ENCODE data around the gene LYPD6. TPM values are rescaled to one million over a fixed set of nuclear protein-coding genes. Genes with fewer than 3 reads are reported as not detected.

LYPD6 gene
- total RNA-seq, 4 donors from 2014 or later: 0.85 to 2.1 (median 1.6) TPM; not detected in 1

DNA sequence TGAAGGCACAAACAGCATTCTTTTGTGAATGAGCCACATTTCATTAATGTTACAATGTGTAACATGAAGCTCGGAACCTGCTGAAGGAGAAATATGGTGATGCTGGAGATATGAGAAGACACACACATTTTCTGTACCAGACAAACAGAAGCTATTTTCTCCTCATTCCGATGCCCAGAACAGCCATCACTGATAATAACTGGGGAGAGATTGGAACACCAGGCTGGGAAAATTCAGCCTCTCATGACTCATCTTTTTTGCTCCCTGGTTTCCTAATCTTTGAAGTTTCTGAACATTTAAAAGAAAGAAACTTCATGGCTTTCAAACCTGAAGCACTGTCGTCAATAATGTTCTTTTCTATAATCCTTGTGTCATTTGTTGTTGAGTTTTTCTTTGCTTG lies 110.9 kb downstream of the LYPD6 start:
- Histone ChIP-seq H3K36me3 (no peaks in the 10 kb centered on the region), H3K9me3 (no peaks in the 10 kb centered on the region), H3K4me1 (no peaks in the 10 kb centered on the region), H3K4me3 (no peak overlapping the region), H3K27ac (no peak overlapping the region), H3K27me3 (no peaks in the 10 kb centered on the region)
- no peak for TF ChIP-seq POLR2A (IDR thresholded peaks at IDR 0.05)
- no peak for TF ChIP-seq CTCF (IDR thresholded peaks at IDR 0.05)
- no peak for DNase-seq

- H3K27ac ChIP-seq: no peak overlapping the region
- no peak overlapping the region for H3K4me3 ChIP-seq
- DNase-seq: no peak
- TF ChIP-seq POLR2A (IDR thresholded peaks at IDR 0.05): no peak
- no peak for TF ChIP-seq CTCF (IDR thresholded peaks at IDR 0.05)
- no peaks in the 10 kb centered on the region for H3K27me3 ChIP-seq
- no peaks in the 10 kb centered on the region for H3K36me3 ChIP-seq
- H3K4me1 ChIP-seq: no peaks in the 10 kb centered on the region
- no peaks in the 10 kb centered on the region for H3K9me3 ChIP-seq
Observed at GRCh38 chr2:149442346-149442745, 112.0 kb downstream of the LYPD6 start.

GRCh38 chr2:149443150-149443549 lies 112.8 kb downstream of the LYPD6 start:
- Histone ChIP-seq H3K27me3 (no peaks in the 10 kb centered on the region), H3K27ac (no peak overlapping the region), H3K4me1 (no peaks in the 10 kb centered on the region), H3K36me3 (no peaks in the 10 kb centered on the region), H3K4me3 (no peak overlapping the region), H3K9me3 (no peaks in the 10 kb centered on the region)
- no peak for DNase-seq
- TF ChIP-seq CTCF (IDR thresholded peaks at IDR 0.05): no peak
- TF ChIP-seq POLR2A (IDR thresholded peaks at IDR 0.05): no peak

- H3K36me3 ChIP-seq: no peaks in the 10 kb centered on the region
- no peak overlapping the region for H3K4me3 ChIP-seq
- no peak overlapping the region for H3K27ac ChIP-seq
- TF ChIP-seq POLR2A (IDR thresholded peaks at IDR 0.05) (no peak), CTCF (IDR thresholded peaks at IDR 0.05) (no peak)
- DNase-seq: no peak
- no peaks in the 10 kb centered on the region for H3K9me3 ChIP-seq
- no peaks in the 10 kb centered on the region for H3K4me1 ChIP-seq
- H3K27me3 ChIP-seq: no peaks in the 10 kb centered on the region
Observed at GRCh38 chr2:149446748-149447147, 116.4 kb downstream of the LYPD6 start.

GRCh38 chr2:149448315-149448714 lies 117.9 kb downstream of the LYPD6 start:
- Histone ChIP-seq H3K4me1 (no peaks in the 10 kb centered on the region), H3K27ac (no peak overlapping the region), H3K4me3 (no peak overlapping the region), H3K36me3 (no peaks in the 10 kb centered on the region), H3K9me3 (no peaks in the 10 kb centered on the region), H3K27me3 (no peaks in the 10 kb centered on the region)
- no peak for DNase-seq
- TF ChIP-seq CTCF (IDR thresholded peaks at IDR 0.05) (peak in 1 of 6 experiments; percentile 2), POLR2A (IDR thresholded peaks at IDR 0.05) (no peak)

DNA sequence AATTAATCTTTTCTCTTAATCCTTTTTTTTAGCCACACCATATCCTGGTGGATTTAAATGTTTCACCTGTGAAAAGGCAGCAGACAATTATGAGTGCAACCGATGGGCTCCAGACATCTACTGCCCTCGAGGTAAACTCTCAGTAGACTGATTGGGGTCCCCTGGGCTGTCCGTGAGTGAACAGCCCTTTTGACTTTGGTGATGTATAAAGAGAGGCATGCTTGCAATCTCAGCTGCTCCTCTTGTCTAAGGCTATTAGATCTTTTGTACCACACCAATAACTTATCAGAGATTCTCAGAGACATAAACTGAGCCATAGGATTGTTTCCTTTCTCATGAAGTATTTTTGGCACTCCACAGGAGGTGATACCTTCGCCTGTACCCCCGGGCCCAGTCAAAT lies 118.6 kb downstream of the LYPD6 start:
- no peak for DNase-seq
- Histone ChIP-seq H3K4me3 (no peak overlapping the region), H3K27me3 (no peaks in the 10 kb centered on the region), H3K36me3 (no peaks in the 10 kb centered on the region), H3K4me1 (no peaks in the 10 kb centered on the region), H3K27ac (no peak overlapping the region), H3K9me3 (no peaks in the 10 kb centered on the region)
- TF ChIP-seq CTCF (IDR thresholded peaks at IDR 0.05): no peak
- TF ChIP-seq POLR2A (IDR thresholded peaks at IDR 0.05): no peak

All from Peyer's patch (tissue), 4 donors.